Gastrocnemius medialis (tissue), 4 donors: ENCODE data around the gene CHCHD4.

ENCODE experiments used
- CTCF ChIP-seq, 5 experiments: fragments of 450-650 bp in 3 of 5; fragments of 200-600 bp in 2 of 5; sonication (generic) in 2 of 5; IDR thresholded peaks in 4 of 5; conservative IDR thresholded peaks in 1 of 5; 1 replicate in 4 of 5; 2 replicates in 1 of 5; pipeline ENCODE4 v1.5.1; 2016 to 2019; ENCODE audit warnings: antibody characterized with exemption in 5 of 5, mild to moderate bottlenecking in 3 of 5, moderate library complexity in 3 of 5
- POLR2A ChIP-seq, 2 donors: fragments of 450-650 bp; IDR thresholded peaks; one replicate each; pipeline ENCODE4 v1.6.1; 2017; ENCODE audit warnings: antibody characterized with exemption in 2 of 2, mild to moderate bottlenecking in 2 of 2, moderate library complexity in 2 of 2

- TF ChIP-seq CTCF (IDR thresholded peaks at IDR 0.05 in 4 of 5, conservative IDR thresholded peaks at IDR 0.05 in 1 of 5) = no peak
- TF ChIP-seq POLR2A (IDR thresholded peaks at IDR 0.05) = no peak
Measured at GRCh38 chr3:14147617-14148016, 22.9 kb upstream of the CHCHD4 start.
